H9 (cell line): ENCODE results near the gene NCAPG. TPM values are rescaled to one million over a fixed set of nuclear protein-coding genes. Genes with fewer than 3 reads are reported as not detected.

Source experiments
- DNase-seq: peaks from one replicate; pipeline ENCODE4 v3.0.0-alpha.2; 2017
- H2AFZ ChIP-seq: one replicate; pipeline ENCODE4 v1.6.1; 2013; ENCODE audit warnings: mild to moderate bottlenecking, low read length, control low read depth, moderate library complexity
- H2AK5ac ChIP-seq: 2 replicates; pipeline ENCODE4 v1.6.1; 2013; ENCODE audit warnings: low read length, control low read depth, mixed read lengths; ENCODE audit not compliant: insufficient read length
- H2BK120ac ChIP-seq: one replicate; pipeline ENCODE4 v1.6.1; 2013; ENCODE audit warnings: low read depth, mild to moderate bottlenecking, low read length, control low read depth, inconsistent platforms; ENCODE audit not compliant: poor library complexity, severe bottlenecking
- H2BK12ac ChIP-seq: 2 replicates; pipeline ENCODE4 v1.6.1; 2013; ENCODE audit warnings: low read length, control low read depth, mixed read lengths, low read depth; ENCODE audit not compliant: insufficient read length
- H2BK15ac ChIP-seq: 2 replicates; pipeline ENCODE4 v1.6.1; 2013; ENCODE audit warnings: low read depth, low read length, control low read depth
- H2BK20ac ChIP-seq: one replicate; pipeline ENCODE4 v1.6.1; 2013; ENCODE audit warnings: low read depth, mild to moderate bottlenecking, low read length, control low read depth, inconsistent platforms; ENCODE audit not compliant: poor library complexity, severe bottlenecking
- H2BK5ac ChIP-seq: 2 replicates; pipeline ENCODE4 v1.6.1; 2013; ENCODE audit warnings: low read length, control low read depth, mixed read lengths; ENCODE audit not compliant: insufficient read length
- H3K14ac ChIP-seq: 2 replicates; pipeline ENCODE4 v1.6.1; 2013; ENCODE audit warnings: low read length, control low read depth; ENCODE audit not compliant: insufficient read depth
- H3K18ac ChIP-seq: 2 replicates; pipeline ENCODE4 v1.6.1; 2013; ENCODE audit warnings: low read depth, mild to moderate bottlenecking, mixed read lengths, low read length, control low read depth; ENCODE audit not compliant: insufficient read length
- H3K23ac ChIP-seq: 2 replicates; pipeline ENCODE4 v1.6.1; 2013; ENCODE audit warnings: low read length, control low read depth, mixed read lengths, low read depth; ENCODE audit not compliant: insufficient read length
- H3K23me2 ChIP-seq: 2 replicates; pipeline ENCODE4 v1.6.1; 2013; ENCODE audit warnings: low read depth, mild to moderate bottlenecking, mixed read lengths, low read length, control low read depth; ENCODE audit not compliant: insufficient read length, poor library complexity, severe bottlenecking
- H3K27ac ChIP-seq: 2 replicates; pipeline ENCODE4 v1.5.1; 2013; ENCODE audit warnings: low read length, control low read depth, mixed read lengths, low read depth; ENCODE audit not compliant: insufficient read length
- H3K27me3 ChIP-seq: 2 replicates; pipeline ENCODE4 v1.6.1; 2013; ENCODE audit warnings: low read length, control low read depth, inconsistent platforms; ENCODE audit not compliant: insufficient read depth
- H3K4ac ChIP-seq: 2 replicates; pipeline ENCODE4 v1.6.1; 2013; ENCODE audit warnings: low read depth, mild to moderate bottlenecking, control low read depth, inconsistent platforms, low read length, moderate library complexity
- H3K4me1 ChIP-seq: 2 replicates; pipeline ENCODE4 v1.6.1; 2013; ENCODE audit warnings: low read length, control low read depth, inconsistent platforms; ENCODE audit not compliant: insufficient read depth
- H3K4me2 ChIP-seq: 2 replicates; pipeline ENCODE4 v1.6.1; 2013; ENCODE audit warnings: low read length, control low read depth, mixed read lengths; ENCODE audit not compliant: insufficient read length, insufficient read depth
- H3K56ac ChIP-seq: 2 replicates; pipeline ENCODE4 v1.6.1; 2013; ENCODE audit warnings: low read depth, mild to moderate bottlenecking, mixed read lengths, low read length, control low read depth; ENCODE audit not compliant: insufficient read length
- H3K79me1 ChIP-seq: 2 replicates; pipeline ENCODE4 v1.6.1; 2013; ENCODE audit warnings: low read depth, mild to moderate bottlenecking, moderate library complexity, low read length, control low read depth, inconsistent platforms; ENCODE audit not compliant: insufficient read depth, poor library complexity, severe bottlenecking
- H3K79me2 ChIP-seq: 2 replicates; pipeline ENCODE4 v1.6.1; 2013; ENCODE audit warnings: low read length, control low read depth, inconsistent platforms; ENCODE audit not compliant: insufficient read depth
- H3K9ac ChIP-seq: 2 replicates; pipeline ENCODE4 v1.6.1; 2013; ENCODE audit warnings: low read length, control low read depth, mixed read lengths; ENCODE audit not compliant: insufficient read length; ENCODE audit errors: extremely low read depth
- H3K9me3 ChIP-seq: one replicate; pipeline ENCODE4 v1.6.1; 2013; ENCODE audit warnings: low read depth, low read length, inconsistent platforms; ENCODE audit not compliant: control insufficient read depth
- H3T11ph ChIP-seq: one replicate; pipeline ENCODE4 v1.6.1; 2013; ENCODE audit warnings: mild to moderate bottlenecking, low read length, control low read depth, inconsistent platforms
- H4K20me1 ChIP-seq: one replicate; pipeline ENCODE4 v1.6.1; 2013; ENCODE audit not compliant: control insufficient read depth, insufficient read length, insufficient read depth
- H4K5ac ChIP-seq: 2 replicates; pipeline ENCODE4 v1.6.1; 2013; ENCODE audit warnings: low read depth, mild to moderate bottlenecking, mixed read lengths, low read length, control low read depth; ENCODE audit not compliant: insufficient read length
- H4K8ac ChIP-seq: replicated peaks from 2 replicates; pipeline ENCODE4 v1.6.1; 2013; ENCODE audit warnings: low read length, control low read depth, mixed read lengths, low read depth; ENCODE audit not compliant: insufficient read length
- H4K91ac ChIP-seq: 2 replicates; pipeline ENCODE4 v1.6.1; 2013; ENCODE audit warnings: low read depth, mild to moderate bottlenecking, moderate library complexity, mixed read lengths, low read length, control low read depth; ENCODE audit not compliant: insufficient read length
- H3K27ac Mint-ChIP-seq, 3 experiments: 2 replicates in 2 of 3; 3 replicates in 1 of 3; pipeline ENCODE4 v1.8.0; 2020 to 2021; ENCODE audit warnings: mixed read lengths in 3 of 3, mild to moderate bottlenecking in 1 of 3, moderate library complexity in 1 of 3
- H3K27me3 Mint-ChIP-seq: 2 replicates; pipeline ENCODE4 v1.8.0; 2021; ENCODE audit warnings: low read depth, mild to moderate bottlenecking, moderate library complexity, mixed read lengths
- H3K36me3 Mint-ChIP-seq, 3 experiments: 2 replicates in 2 of 3; 3 replicates in 1 of 3; pipeline ENCODE4 v1.8.0; 2020 to 2021; ENCODE audit warnings: low read depth in 3 of 3, mixed read lengths in 3 of 3; ENCODE audit not compliant: insufficient read depth in 1 of 3
- H3K4me1 Mint-ChIP-seq, 2 experiments: 2 replicates each; pipeline ENCODE4 v1.8.0; 2020; ENCODE audit warnings: mixed read lengths in 2 of 2
- H3K4me3 Mint-ChIP-seq, 2 experiments: 2 replicates in 1 of 2; 3 replicates in 1 of 2; pipeline ENCODE4 v1.8.0; 2020 to 2021; ENCODE audit warnings: mild to moderate bottlenecking in 2 of 2, mixed read lengths in 2 of 2, moderate library complexity in 1 of 2
- H3K9me3 Mint-ChIP-seq, 2 experiments: 2 replicates in 1 of 2; 3 replicates in 1 of 2; pipeline ENCODE4 v1.8.0; 2020; ENCODE audit warnings: mild to moderate bottlenecking in 2 of 2, mixed read lengths in 2 of 2, moderate library complexity in 1 of 2
- CTCF ChIP-seq: fragments of 200-600 bp; sonication (generic); conservative IDR thresholded peaks from 3 replicates; pipeline ENCODE4 v1.8.0; 2021; ENCODE audit warnings: antibody characterized with exemption, mild to moderate bottlenecking
- total RNA-seq: library from RNA; stranded (reverse); gene quantifications from 2 replicates; pipeline ENCODE4 v1.2.1, GENCODE V29; 2021

The NCAPG gene
- total RNA-seq, 1 experiment from 2014 or later: 48.8 TPM

GRCh38 chr4:17851959-17852358, 41.2 kb downstream of the NCAPG start:
- no peaks in the 10 kb centered on the region for H4K20me1 ChIP-seq
- H3K14ac ChIP-seq: no peak overlapping the region
- peaks cover 14 to 20% (median 16%) of the 10 kb centered on the region in 3 experiments for H3K36me3 Mint-ChIP-seq
- DNase-seq: no peak
- peaks cover 19 to 20% of the 10 kb centered on the region in 2 experiments for H3K9me3 Mint-ChIP-seq
- H2BK20ac ChIP-seq: no peak overlapping the region
- H3K9ac ChIP-seq: no peak overlapping the region
- no peak overlapping the region for H2BK5ac ChIP-seq
- no peak overlapping the region for H2AK5ac ChIP-seq
- no peaks in the 10 kb centered on the region for H3K9me3 ChIP-seq
- H4K5ac ChIP-seq: no peak overlapping the region
- H2BK12ac ChIP-seq: no peak overlapping the region
- no peak overlapping the region for H2BK120ac ChIP-seq
- no peak overlapping the region for H3K4ac ChIP-seq
- H4K8ac ChIP-seq: no peak overlapping the region
- H3K4me1 Mint-ChIP-seq: peaks cover 0 to 3% of the 10 kb centered on the region in 2 experiments; a peak in 1 of 4 replicates
- no peaks in the 10 kb centered on the region for H3K79me1 ChIP-seq
- no peak overlapping the region for H3K4me3 Mint-ChIP-seq
- H3K23me2 ChIP-seq: no peaks in the 10 kb centered on the region
- TF ChIP-seq CTCF: no peak
- H3K56ac ChIP-seq: no peak overlapping the region
- no peak overlapping the region for H3T11ph ChIP-seq
- H3K23ac ChIP-seq: no peak overlapping the region
- H3K27ac Mint-ChIP-seq: no peak overlapping the region
- H3K27ac ChIP-seq: no peak overlapping the region
- H3K27me3 ChIP-seq: no peaks in the 10 kb centered on the region
- no peaks in the 10 kb centered on the region for H3K4me1 ChIP-seq
- H3K4me2 ChIP-seq: no peak overlapping the region
- no peaks in the 10 kb centered on the region for H3K79me2 ChIP-seq
- H2BK15ac ChIP-seq: no peak overlapping the region
- no peak overlapping the region for H3K18ac ChIP-seq
- H4K91ac ChIP-seq: no peak overlapping the region
- no peak overlapping the region for H2AFZ ChIP-seq
- H3K27me3 Mint-ChIP-seq: no peaks in the 10 kb centered on the region; the same call in 1 of the 2 replicates
